Urothelium cell line (cell line): ENCODE measurements around the gene OR13C2.
"Not testable (repeated sequence)": the region's sequence is repeated elsewhere in the genome, so short reads cannot be mapped to it uniquely, and the experiment has no call there.

Experiments
- DNase-seq: peaks from one replicate; pipeline ENCODE4 v3.0.0; 2011; ENCODE audit warnings: low spot score, mixed read lengths
- FAIRE-seq: peaks from 2 replicates; lab custom pipeline; 2011; peaks lifted over from hg19 to GRCh38; lab: Jason Lieb, UNC

Gene OR13C2

DNA sequence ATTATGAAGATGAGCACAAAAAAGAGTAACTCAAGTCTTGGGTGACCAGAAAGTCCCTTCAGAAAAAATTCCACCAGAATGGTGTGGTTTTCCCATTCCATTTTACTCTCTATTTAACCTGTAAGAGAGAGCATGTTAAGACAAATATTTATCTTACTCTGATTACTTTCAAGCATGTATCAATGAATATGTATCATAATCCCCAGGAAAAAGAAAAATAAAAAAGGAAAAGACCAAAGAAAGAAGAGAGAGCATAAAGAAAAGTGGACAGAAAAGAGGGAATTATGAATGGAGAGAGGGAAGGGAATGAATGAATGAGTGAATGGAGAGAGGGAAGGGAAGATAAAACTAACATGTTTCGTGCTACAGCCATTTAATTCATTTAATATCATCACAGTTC, at the start of gene OR13C2:
TSS of gene OR13C2 (minus strand) at position 101 of the 400 bp plus-strand sequence. CDS start at position 101, 0 bp downstream.
- not testable (repeated sequence) for FAIRE-seq, DNase-seq

GRCh38 chr9:104635456-104635855, 30.0 kb upstream of the OR13C2 start:
- DNase-seq (no peak), FAIRE-seq (no peak)

DNA sequence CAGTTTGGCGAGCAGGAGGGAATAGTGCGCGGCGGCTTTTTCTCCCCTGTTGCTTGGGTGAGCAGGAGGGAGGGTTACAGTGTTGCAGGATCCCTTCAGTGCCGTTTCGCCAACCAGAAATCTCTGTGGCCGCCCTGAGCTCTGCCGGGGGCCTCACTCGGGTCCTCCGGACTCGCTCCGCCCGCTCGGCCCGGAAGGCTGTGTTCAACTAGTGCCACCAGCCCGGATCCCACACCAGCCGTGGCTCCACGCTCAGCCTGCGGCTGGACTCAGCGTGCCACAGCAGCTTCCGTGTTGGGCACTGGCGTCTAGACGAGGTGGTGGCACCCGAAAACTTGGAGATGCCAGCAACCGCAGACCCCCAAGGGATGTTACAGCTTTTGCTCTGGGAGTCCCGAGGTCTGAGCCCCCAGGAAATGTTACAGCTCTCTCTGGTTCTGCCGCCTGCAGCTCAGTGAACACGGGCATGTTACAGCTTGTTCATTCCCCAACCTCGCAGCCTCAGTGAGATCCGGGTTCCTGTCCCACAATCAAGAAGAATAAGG, 28.6 kb upstream of the OR13C2 start:
- FAIRE-seq (no peak), DNase-seq (no peak)

DNA sequence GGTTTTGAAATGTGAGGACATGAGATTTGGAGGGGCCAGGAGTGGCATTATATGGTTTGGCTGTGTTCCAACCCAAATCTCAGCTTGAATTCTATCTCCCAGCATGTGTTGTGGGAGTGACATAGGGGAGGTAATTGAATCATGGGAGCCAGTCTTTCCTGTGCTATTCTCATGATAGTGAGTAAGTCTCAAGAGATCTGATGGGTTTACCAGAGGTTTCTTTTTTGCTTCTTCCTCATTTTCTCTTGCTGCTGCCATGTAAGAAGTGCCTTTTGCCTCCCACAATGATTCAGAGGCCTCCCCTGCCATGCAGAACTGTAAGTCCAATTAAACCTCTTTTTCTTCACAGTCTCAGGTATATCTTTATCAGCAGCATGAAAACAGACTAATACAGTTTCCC, 20.5 kb upstream of the OR13C2 start:
- not testable (repeated sequence) for FAIRE-seq, DNase-seq

- DNase-seq (no peak), FAIRE-seq (no peak)
Observed at GRCh38 chr9:104618104-104618503, 12.7 kb upstream of the OR13C2 start, which contains the start of gene OR13C9. Gene OR13C9 (minus strand): TSS chr9:104618204. CDS start chr9:104618204, 0 bp downstream.

- DNase-seq, result no peak
- FAIRE-seq, result peak; percentile 86
Observed at GRCh38 chr9:104617418-104617817, 12.0 kb upstream of the OR13C2 start.

DNA sequence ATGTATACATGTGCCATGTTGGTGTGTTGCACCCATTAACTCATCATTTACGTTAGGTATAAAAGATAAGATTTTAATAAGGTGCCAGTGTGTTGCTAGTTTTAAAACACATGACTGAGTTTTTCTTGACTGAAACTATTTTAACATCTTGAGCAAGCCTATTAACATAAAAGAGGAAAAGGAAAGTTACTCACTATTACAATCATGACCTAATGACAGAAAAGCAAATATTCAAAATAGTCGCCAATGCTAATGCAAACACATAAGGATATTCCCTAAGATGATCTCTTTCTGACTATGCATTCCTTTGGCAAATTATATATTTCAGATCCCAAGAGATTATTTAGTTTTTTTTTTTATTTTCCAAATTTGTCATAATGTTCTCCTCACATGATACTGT, 5.8 kb upstream of the OR13C2 start:
- DNase-seq (no peak), FAIRE-seq (no peak)

- no peak for FAIRE-seq
Observed at GRCh38 chr9:104608336-104608735, 2.9 kb upstream of the OR13C2 start.

DNA sequence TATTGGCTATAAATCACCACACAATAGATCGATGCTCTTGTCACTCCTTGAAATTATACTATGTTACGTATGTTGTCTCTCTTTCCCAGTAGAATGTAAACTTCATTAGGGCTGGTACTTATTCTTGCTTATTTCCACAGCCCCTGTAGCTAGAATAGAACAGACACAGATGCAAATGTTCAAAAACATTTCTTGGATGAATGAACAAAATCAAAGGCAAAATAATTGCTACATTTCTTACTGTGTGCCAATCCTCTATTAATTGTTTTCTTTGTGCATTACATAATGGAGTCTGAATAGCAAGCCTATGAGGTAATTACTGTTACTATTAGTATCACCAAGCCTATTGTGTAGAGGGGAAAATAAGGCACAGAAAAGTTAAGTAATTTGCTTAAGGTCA, 725 bp upstream of the OR13C2 start:
- no peak for DNase-seq
- FAIRE-seq, result peak; percentile 27

More at GRCh38 chr9:104608336-104608735, 2.9 kb upstream of the OR13C2 start:
- DNase-seq, result no peak

DNA sequence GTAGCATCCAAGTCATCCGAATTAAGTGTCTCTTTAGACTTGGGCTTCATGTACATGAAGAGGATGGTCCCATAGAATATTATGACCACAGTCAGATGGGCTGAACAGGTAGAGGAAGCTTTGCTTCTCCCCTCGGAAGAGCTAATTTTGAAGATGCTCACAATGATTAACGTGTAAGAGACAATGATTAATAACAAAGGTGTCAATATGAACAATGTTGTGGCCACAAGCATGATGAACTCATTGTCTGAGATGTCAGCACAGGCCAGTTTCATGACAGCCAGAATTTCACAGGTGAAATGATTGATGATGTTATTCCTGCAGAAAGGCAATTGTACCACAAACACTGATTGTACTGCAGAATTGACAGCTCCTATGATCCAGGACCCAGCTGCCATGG, 626 bp downstream of the OR13C2 start:
- no peak for FAIRE-seq
- no peak for DNase-seq

DNA sequence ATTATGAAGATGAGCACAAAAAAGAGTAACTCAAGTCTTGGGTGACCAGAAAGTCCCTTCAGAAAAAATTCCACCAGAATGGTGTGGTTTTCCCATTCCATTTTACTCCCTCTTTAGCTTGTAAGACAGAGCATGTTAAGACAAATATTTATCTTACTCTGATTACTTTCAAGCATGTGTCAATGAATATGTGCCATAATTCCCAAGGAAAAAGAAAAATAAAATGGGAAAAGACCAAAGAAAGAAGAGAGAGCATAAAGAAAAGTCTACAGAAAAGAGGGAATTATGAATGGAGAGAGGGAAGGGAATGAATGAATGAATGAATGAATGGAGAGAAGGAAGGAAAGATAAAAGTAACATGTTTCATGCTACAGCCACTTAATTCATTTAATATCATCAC, 6.1 kb downstream of the OR13C2 start, which contains the start of gene OR13C5:
TSS of gene OR13C5 (minus strand) at position 101 of the 400 bp plus-strand sequence. CDS start at position 101, 0 bp downstream.
- not testable (repeated sequence) for DNase-seq, FAIRE-seq

DNA sequence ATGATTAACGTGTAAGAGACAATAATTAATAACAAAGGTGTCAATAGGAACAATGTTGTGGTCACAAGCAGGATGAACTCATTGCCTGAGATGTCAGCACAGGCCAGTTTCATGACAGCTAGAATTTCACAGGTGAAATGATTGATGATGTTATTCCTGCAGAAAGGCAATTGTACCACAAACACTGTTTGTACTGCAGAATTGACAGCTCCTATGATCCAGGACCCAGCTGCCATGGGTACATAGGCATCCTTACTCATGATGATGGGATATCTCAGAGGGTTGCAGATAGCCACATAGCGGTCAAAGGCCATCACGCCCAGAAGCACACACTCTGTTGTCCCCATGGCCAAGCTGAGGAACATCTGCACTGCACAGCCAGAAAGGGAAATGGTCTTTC, 6.7 kb downstream of the OR13C2 start:
- DNase-seq, result not testable (repeated sequence)
- FAIRE-seq, result peak; percentile 44

GRCh38 chr9:104589626-104590025, 15.8 kb downstream of the OR13C2 start:
- no peak for DNase-seq
- no peak for FAIRE-seq

- no peak for DNase-seq
- no peak for FAIRE-seq
Observed at GRCh38 chr9:104586496-104587180, 18.8 kb downstream of the OR13C2 start.

- FAIRE-seq (no peak), DNase-seq (no peak)
Observed at GRCh38 chr9:104580562-104580961, 24.9 kb downstream of the OR13C2 start.

- FAIRE-seq, result no peak
- no peak for DNase-seq
Observed at GRCh38 chr9:104577263-104577662, 28.2 kb downstream of the OR13C2 start.

DNA sequence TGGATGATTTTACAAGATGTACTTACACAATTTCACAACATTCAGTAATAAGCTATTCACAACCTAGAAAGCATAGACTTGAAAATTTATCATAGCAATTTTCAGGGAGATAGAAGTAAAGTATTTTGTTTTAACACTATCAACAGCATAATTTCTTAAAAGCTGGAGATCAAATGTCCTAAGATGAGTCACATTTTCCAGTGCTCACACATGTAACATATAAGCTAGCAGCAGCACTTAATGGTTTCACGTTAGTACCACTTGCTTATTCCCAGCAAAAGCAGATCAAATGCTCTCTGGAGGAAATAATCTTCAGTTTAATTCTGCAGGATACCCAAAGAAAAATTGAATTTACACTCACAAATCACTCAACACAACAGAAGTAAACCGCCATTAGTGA, 30.0 kb downstream of the OR13C2 start:
- DNase-seq (no peak), FAIRE-seq (no peak)

DNA sequence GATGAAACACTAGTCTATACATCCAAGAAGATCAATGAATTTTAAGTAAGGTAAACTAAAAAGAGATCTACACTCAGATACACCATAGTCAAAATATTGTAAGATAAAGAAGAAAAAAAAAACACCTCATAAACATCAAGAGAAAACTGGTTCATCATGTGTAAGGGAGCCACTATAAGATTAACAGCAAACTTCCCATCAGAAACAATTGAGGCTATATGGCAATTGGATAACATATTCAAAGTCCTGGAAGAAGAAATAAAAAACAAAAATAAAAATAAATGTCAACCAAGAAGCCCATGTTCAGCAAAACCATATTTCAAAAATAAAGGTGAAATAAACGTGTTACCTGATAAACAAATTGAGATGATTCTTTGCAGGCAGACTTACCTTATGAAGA, 32.8 kb downstream of the OR13C2 start:
- FAIRE-seq (no peak), DNase-seq (no peak)

DNA sequence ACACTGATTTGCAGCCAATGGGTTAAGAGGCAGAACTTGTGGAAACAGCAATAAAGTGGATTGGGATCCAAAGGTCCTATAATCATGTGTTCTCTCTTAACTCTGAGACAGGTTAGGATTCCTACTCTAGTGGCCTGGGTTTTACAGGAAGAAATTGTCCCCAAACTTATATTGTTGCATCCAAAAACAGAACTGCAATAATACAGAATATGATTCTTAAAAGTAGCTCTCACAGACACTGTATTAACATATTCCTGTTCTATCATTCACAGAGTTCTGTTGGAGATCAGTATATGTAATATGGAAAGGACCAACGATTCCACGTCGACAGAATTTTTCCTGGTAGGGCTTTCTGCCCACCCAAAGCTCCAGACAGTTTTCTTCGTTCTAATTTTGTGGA, 36.6 kb downstream of the OR13C2 start, which contains the start of gene OR13C8:
TSS of gene OR13C8 (plus strand) at position 301 of the 400 bp plus-strand sequence. CDS start at position 301, 0 bp downstream.
- FAIRE-seq (no peak), DNase-seq (no peak)

- no peak for FAIRE-seq
Observed at GRCh38 chr9:104564358-104564757, 41.1 kb downstream of the OR13C2 start.

GRCh38 chr9:104556830-104557634, 48.4 kb downstream of the OR13C2 start:
- no peak for FAIRE-seq
- DNase-seq, result no peak

More at GRCh38 chr9:104564358-104564757, 41.1 kb downstream of the OR13C2 start:
- DNase-seq, result no peak
